ENCODE measurements around the gene MYO16. TPM values are rescaled to one million over a fixed set of nuclear protein-coding genes. Genes with fewer than 3 reads are reported as not detected.
A peak's percentile ranks its signal among the peaks of the same experiment; 100 is the strongest.

MYO16 gene
- total and polyA plus RNA-seq, 2 donors (not counting 1 experiment from before 2014, with no cell fraction given): under 0.01 to 0.01 TPM

DNA sequence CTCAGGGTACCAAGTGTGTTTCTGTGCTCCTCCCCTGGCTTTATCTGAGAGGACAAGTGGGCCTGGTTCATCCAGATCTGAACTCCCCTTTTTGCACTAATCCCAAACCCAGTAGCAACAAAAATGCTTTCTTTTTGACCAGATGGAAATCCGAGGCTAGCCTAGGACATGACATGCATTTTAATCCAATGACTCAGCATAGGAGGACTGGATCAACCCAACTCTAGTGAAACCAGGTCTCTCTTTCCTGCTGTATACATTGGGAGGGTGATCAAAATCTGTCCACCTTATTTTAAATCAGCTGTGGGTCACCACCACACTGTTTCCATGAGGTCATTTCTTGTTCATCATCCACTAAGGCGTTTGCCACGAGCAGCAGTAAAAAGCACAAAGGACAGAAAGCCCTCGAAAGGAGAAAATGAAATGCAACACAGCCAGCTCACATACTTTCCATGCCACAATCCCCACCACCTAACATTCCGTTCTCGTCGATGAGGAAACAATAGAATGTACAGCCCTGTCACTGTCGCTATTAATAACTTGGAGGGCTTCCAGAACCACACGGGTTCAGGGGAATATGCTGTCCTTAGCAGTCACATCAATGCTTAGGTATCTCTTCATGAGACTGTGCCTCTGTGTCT lies 614.0 kb downstream of the MYO16 start:
- Histone ChIP-seq H3K4me2 (ENCODE audit: extremely low read depth, insufficient read depth, low read length) (peak overlapping the region; percentile 61), H3K36me3 (ENCODE audit: control insufficient read depth, insufficient read depth, low read length) (no peaks in the 10 kb centered on the region), H3K9ac (ENCODE audit: insufficient read depth, low read length) (no peak overlapping the region), H3K27ac (ENCODE audit: insufficient read depth, low read length) (peak overlapping the region; percentile 73), H3K4me3 (replicated peaks in 1 of 4; ENCODE audit: control extremely low read depth in 1 of 4, insufficient read depth in 1 of 4, low read depth in 3 of 4, low read length in 4 of 4) (peak overlapping the region in 1 of 4 experiments; percentile 2), H3K9me3 (ENCODE audit: control insufficient read depth, insufficient read depth, low read depth, low read length) (no peaks in the 10 kb centered on the region), H3K4me1 (ENCODE audit: control insufficient read depth, extremely low read depth, insufficient read depth, low read length) (peaks cover 6% of the 10 kb centered on the region), H2AFZ (ENCODE audit: low read length) (peak overlapping the region; percentile 45), H4K20me1 (ENCODE audit: control insufficient read depth, extremely low read depth, insufficient read depth, low read length) (no peaks in the 10 kb centered on the region), H3K79me2 (ENCODE audit: control insufficient read depth, insufficient read depth, low read length) (no peaks in the 10 kb centered on the region), H3K27me3 (ENCODE audit: control insufficient read depth, insufficient read depth, low read length) (no peaks in the 10 kb centered on the region)
- TF ChIP-seq, protein P1, sequence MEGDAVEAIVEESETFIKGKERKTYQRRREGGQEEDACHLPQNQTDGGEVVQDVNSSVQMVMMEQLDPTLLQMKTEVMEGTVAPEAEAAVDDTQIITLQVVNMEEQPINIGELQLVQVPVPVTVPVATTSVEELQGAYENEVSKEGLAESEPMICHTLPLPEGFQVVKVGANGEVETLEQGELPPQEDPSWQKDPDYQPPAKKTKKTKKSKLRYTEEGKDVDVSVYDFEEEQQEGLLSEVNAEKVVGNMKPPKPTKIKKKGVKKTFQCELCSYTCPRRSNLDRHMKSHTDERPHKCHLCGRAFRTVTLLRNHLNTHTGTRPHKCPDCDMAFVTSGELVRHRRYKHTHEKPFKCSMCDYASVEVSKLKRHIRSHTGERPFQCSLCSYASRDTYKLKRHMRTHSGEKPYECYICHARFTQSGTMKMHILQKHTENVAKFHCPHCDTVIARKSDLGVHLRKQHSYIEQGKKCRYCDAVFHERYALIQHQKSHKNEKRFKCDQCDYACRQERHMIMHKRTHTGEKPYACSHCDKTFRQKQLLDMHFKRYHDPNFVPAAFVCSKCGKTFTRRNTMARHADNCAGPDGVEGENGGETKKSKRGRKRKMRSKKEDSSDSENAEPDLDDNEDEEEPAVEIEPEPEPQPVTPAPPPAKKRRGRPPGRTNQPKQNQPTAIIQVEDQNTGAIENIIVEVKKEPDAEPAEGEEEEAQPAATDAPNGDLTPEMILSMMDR (conservative IDR thresholded peaks at IDR 0.05 in 1 of 2, IDR thresholded peaks at IDR 0.05 in 1 of 2; ENCODE audit: low read depth in 1 of 2, low read length in 2 of 2): no peak
- no peak for TF ChIP-seq EZH2 (IDR thresholded peaks at IDR 0.05; ENCODE audit: low read length, missing control alignments)
- DNase-seq (ENCODE audit: low read depth in 2 of 2): peak; percentile 83 to 96

DNA sequence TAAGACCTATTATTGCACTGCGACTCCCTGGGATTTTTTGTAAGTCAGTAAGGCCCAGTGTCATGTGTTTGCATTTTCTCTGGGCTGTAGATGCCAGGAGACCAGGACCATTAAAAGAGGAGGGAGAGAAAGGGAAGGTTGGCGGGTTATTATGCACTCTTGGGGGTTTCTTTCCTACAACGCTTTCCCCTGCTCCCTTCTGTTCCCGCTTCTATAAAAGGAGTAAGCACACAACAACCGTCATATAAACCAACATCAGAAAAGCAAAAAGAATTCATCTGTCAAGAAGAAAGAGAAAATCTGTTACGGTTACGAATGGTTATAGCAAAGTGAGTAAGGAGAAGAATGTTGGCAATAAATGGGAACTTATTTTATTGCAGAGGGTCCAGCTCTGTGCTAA lies 615.2 kb downstream of the MYO16 start:
- peaks cover 6% of the 10 kb centered on the region for H3K4me1 ChIP-seq (ENCODE audit: control insufficient read depth, extremely low read depth, insufficient read depth, low read length)
- TF ChIP-seq, protein P1 (conservative IDR thresholded peaks at IDR 0.05 in 1 of 2, IDR thresholded peaks at IDR 0.05 in 1 of 2; ENCODE audit: low read depth in 1 of 2, low read length in 2 of 2): no peak
- TF ChIP-seq EZH2 (IDR thresholded peaks at IDR 0.05; ENCODE audit: low read length, missing control alignments): no peak
- H3K9me3 ChIP-seq (ENCODE audit: control insufficient read depth, insufficient read depth, low read depth, low read length): no peaks in the 10 kb centered on the region
- DNase-seq (ENCODE audit: low read depth in 2 of 2): no peak
- no peaks in the 10 kb centered on the region for H3K27me3 ChIP-seq (ENCODE audit: control insufficient read depth, insufficient read depth, low read length)
- no peak overlapping the region for H3K9ac ChIP-seq (ENCODE audit: insufficient read depth, low read length)
- H3K79me2 ChIP-seq (ENCODE audit: control insufficient read depth, insufficient read depth, low read length): no peaks in the 10 kb centered on the region
- H3K36me3 ChIP-seq (ENCODE audit: control insufficient read depth, insufficient read depth, low read length): no peaks in the 10 kb centered on the region
- H3K4me3 ChIP-seq (replicated peaks in 1 of 4; ENCODE audit: control extremely low read depth in 1 of 4, insufficient read depth in 1 of 4, low read depth in 3 of 4, low read length in 4 of 4): no peak overlapping the region
- H4K20me1 ChIP-seq (ENCODE audit: control insufficient read depth, extremely low read depth, insufficient read depth, low read length): no peaks in the 10 kb centered on the region
- H3K4me2 ChIP-seq (ENCODE audit: extremely low read depth, insufficient read depth, low read length): no peak overlapping the region
- peak overlapping the region; percentile 73 for H3K27ac ChIP-seq (ENCODE audit: insufficient read depth, low read length)
- no peak overlapping the region for H2AFZ ChIP-seq (ENCODE audit: low read length)

DNA sequence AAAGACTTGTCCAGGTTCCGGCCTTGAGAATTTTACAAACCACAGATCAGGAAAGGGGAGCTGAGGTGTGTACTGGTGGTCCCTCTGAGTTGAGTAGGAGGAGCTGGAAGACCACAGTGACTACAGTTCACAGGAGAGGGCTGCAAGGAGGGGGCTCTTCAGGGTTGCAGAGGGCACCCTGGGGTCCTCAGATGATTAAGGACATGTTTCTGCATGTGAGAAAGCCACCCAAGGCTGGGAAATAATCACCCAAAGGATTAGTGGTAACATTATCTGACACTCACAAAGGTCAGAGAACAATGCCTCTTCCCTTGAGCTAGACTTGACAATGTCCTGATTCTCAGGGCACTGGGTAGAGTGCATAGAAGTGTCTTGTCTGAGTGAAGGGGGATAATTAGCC lies 616.6 kb downstream of the MYO16 start:
- Histone ChIP-seq H3K9ac (ENCODE audit: insufficient read depth, low read length) (no peak overlapping the region), H3K79me2 (ENCODE audit: control insufficient read depth, insufficient read depth, low read length) (no peaks in the 10 kb centered on the region), H3K4me1 (ENCODE audit: control insufficient read depth, extremely low read depth, insufficient read depth, low read length) (peaks cover 6% of the 10 kb centered on the region), H3K36me3 (ENCODE audit: control insufficient read depth, insufficient read depth, low read length) (no peaks in the 10 kb centered on the region), H3K4me3 (replicated peaks in 1 of 4; ENCODE audit: control extremely low read depth in 1 of 4, insufficient read depth in 1 of 4, low read depth in 3 of 4, low read length in 4 of 4) (no peak overlapping the region), H3K27ac (ENCODE audit: insufficient read depth, low read length) (no peak overlapping the region), H4K20me1 (ENCODE audit: control insufficient read depth, extremely low read depth, insufficient read depth, low read length) (no peaks in the 10 kb centered on the region), H2AFZ (ENCODE audit: low read length) (no peak overlapping the region), H3K27me3 (ENCODE audit: control insufficient read depth, insufficient read depth, low read length) (no peaks in the 10 kb centered on the region), H3K4me2 (ENCODE audit: extremely low read depth, insufficient read depth, low read length) (no peak overlapping the region), H3K9me3 (ENCODE audit: control insufficient read depth, insufficient read depth, low read depth, low read length) (no peaks in the 10 kb centered on the region)
- TF ChIP-seq, protein P1 (conservative IDR thresholded peaks at IDR 0.05 in 1 of 2, IDR thresholded peaks at IDR 0.05 in 1 of 2; ENCODE audit: low read depth in 1 of 2, low read length in 2 of 2): no peak
- TF ChIP-seq EZH2 (IDR thresholded peaks at IDR 0.05; ENCODE audit: low read length, missing control alignments): no peak
- no peak for DNase-seq (ENCODE audit: low read depth in 2 of 2)
